HepG2 (cell line): Measurements from ENCODE around the gene ZNF687. TPM values are rescaled to one million over a fixed set of nuclear protein-coding genes. Genes with fewer than 3 reads are reported as not detected.

Source experiments
- AFF4 ChIP-seq: sonication (generic); formaldehyde crosslinking; IDR thresholded peaks from 2 replicates; pipeline ENCODE4 v1.4.0; 2020; ENCODE audit warnings: missing genetic modification reagents
- ARID2 ChIP-seq: sonication (generic); formaldehyde crosslinking; IDR thresholded peaks from 2 replicates; pipeline ENCODE4 v1.8.1; 2022; ENCODE audit warnings: mild to moderate bottlenecking, missing genetic modification reagents, borderline replicate concordance
- FOXO1 ChIP-seq: sonication (generic); formaldehyde crosslinking; IDR thresholded peaks from 2 replicates; pipeline ENCODE4 v1.4.0; 2020; ENCODE audit warnings: missing genetic modification reagents
- HHEX ChIP-seq: IDR thresholded peaks from 2 replicates; pipeline ENCODE4 v1.6.1; 2016; ENCODE audit warnings: control low read depth
- HMGXB4 ChIP-seq, 2 experiments: sonication (generic) in 1 of 2; formaldehyde crosslinking in 1 of 2; IDR thresholded peaks; 2 replicates each; pipeline versions ENCODE4 v1.4.0 to v1.6.1; 2018 to 2020; ENCODE audit warnings: missing genetic modification reagents in 2 of 2, borderline replicate concordance in 1 of 2, low read depth in 1 of 2, mild to moderate bottlenecking in 1 of 2, missing biosample characterization in 1 of 2
- KAT8 ChIP-seq: IDR thresholded peaks from 2 replicates; pipeline ENCODE4 v1.6.1; 2016; ENCODE audit warnings: missing genetic modification reagents, missing compliant biosample characterization
- MAFK ChIP-seq, 2 experiments: IDR thresholded peaks in 1 of 2; conservative IDR thresholded peaks in 1 of 2; 2 replicates each; pipeline ENCODE4 v1.6.1; 2011; ENCODE audit warnings: improper control_type of control experiment in 2 of 2, low read length in 2 of 2
- PCBP1 ChIP-seq: fragments of 200-400 bp; formaldehyde crosslinking; IDR thresholded peaks from 2 replicates; pipeline ENCODE4 v1.6.1; 2017; ENCODE audit warnings: mild to moderate bottlenecking, low read depth, low read length, borderline replicate concordance
- POLR2AphosphoS2 ChIP-seq: IDR thresholded peaks from 2 replicates; pipeline ENCODE4 v1.6.1; 2011; ENCODE audit warnings: low read depth, low read length, improper control_type of control experiment
- TAF1 ChIP-seq: sonication (generic); formaldehyde crosslinking; IDR thresholded peaks from 2 replicates; pipeline ENCODE4 v1.4.0; 2020; ENCODE audit warnings: missing genetic modification reagents
- ZFAT ChIP-seq: sonication (generic); formaldehyde crosslinking; conservative IDR thresholded peaks from 2 replicates; pipeline ENCODE4 v1.8.1; 2023; ENCODE audit warnings: missing genetic modification reagents, inconsistent platforms
- ZNF17 ChIP-seq: sonication (generic); formaldehyde crosslinking; IDR thresholded peaks from 2 replicates; pipeline ENCODE4 v1.5.0; 2020; ENCODE audit warnings: mild to moderate bottlenecking, missing genetic modification reagents
- ZNF207 ChIP-seq: fragments of 450-650 bp; IDR thresholded peaks from 2 replicates; pipeline ENCODE4 v1.6.1; 2016; ENCODE audit warnings: antibody characterized with exemption, borderline replicate concordance
- ZNF547 ChIP-seq: sonication (generic); formaldehyde crosslinking; IDR thresholded peaks from 2 replicates; pipeline ENCODE4 v1.5.1; 2020; ENCODE audit warnings: mild to moderate bottlenecking, missing genetic modification reagents
- ZNF674 ChIP-seq: sonication (generic); formaldehyde crosslinking; IDR thresholded peaks from 2 replicates; pipeline ENCODE4 v1.5.0; 2020; ENCODE audit warnings: low read depth, mild to moderate bottlenecking, missing genetic modification reagents
- ZNF792 ChIP-seq: IDR thresholded peaks from 2 replicates; pipeline ENCODE4 v1.6.1; 2016
- polyA plus RNA-seq, 8 experiments: library from polyadenylated mRNA; depleted of rRNA in 3 of 8; stranded (reverse) in 7 of 8; unstranded in 1 of 8; fragments of >200 nt; fragmentation: Illumina TruSeq in 4 of 8; extraction: Trizol in 4 of 8; gene quantifications; 2 replicates each; pipeline versions ENCODE4 v1.2.1 to v1.2.3, GENCODE V29; 2011 to 2016; ENCODE audit warnings: low read depth in 4 of 8, missing spikeins in 1 of 8, mixed read lengths in 1 of 8; ENCODE audit not compliant: insufficient read depth in 1 of 8
- total RNA-seq, 5 experiments: library from RNA; depleted of rRNA; stranded (reverse); fragments of >200 nt; fragmentation: Illumina TruSeq; extraction: Trizol; gene quantifications; 2 replicates each; pipeline ENCODE4 v1.2.3, GENCODE V29; 2016; ENCODE audit warnings: low read depth in 1 of 5
- TF ChIP-seq, protein P1 (sequence below): IDR thresholded peaks from 2 replicates; pipeline ENCODE4 v1.6.1; 2012; ENCODE audit warnings: low read depth, low read length, improper control_type of control experiment
- TF ChIP-seq, protein P2 (sequence below): sonication (generic); IDR thresholded peaks from 2 replicates; pipeline ENCODE4 v1.6.1; 2016; ENCODE audit warnings: low read depth, borderline replicate concordance
- TF ChIP-seq, protein P3 (sequence below): IDR thresholded peaks from 2 replicates; pipeline ENCODE4 v1.6.1; 2016; ENCODE audit warnings: mild to moderate bottlenecking

The ZNF687 gene
- total and polyA plus RNA-seq, 2 of the 13 experiments (the other 11 are each of a cell fraction or from before 2014, with no cell fraction given): 14.1 to 16.5 TPM

DNA sequence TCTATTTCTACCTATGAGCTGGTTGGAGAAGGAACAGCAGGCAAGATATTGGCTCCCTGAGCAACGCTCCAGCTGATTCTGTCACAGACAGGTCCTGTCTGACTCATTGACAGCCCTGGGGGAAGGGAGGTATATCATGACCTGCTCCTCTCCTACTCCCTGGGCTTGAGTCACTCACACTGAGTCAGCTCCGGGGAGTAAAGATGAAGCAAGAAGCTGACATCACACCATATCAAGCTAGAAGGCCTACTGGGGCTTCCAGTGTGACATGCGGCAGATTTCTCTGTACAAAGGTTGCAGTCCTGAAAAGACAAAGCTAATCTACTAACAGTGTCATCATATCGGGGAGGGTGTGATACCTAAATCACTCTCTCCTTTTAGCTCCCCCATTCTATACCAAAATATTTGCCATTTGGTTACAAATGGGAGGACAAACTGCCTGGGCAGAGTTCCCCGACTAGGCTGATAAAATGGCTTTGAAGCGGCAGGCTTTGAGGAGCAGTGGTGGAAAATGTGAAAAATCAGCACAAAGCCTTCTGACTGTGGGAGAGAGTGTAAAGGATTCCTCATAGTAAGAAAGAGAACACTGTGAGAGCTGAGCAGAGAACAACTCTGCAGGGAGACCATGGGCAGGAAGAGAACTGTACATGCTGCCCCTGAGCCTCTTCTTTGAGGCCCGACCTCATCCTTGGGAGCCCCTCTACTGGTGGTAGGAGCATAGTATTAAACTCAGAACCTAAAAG, 29.7 kb downstream of the ZNF687 start (continued):
- TF ChIP-seq AFF4 (CRISPR knock-in tag): no peak
- no peak for TF ChIP-seq ZFAT (CRISPR knock-in tag)
- TF ChIP-seq, protein P1, sequence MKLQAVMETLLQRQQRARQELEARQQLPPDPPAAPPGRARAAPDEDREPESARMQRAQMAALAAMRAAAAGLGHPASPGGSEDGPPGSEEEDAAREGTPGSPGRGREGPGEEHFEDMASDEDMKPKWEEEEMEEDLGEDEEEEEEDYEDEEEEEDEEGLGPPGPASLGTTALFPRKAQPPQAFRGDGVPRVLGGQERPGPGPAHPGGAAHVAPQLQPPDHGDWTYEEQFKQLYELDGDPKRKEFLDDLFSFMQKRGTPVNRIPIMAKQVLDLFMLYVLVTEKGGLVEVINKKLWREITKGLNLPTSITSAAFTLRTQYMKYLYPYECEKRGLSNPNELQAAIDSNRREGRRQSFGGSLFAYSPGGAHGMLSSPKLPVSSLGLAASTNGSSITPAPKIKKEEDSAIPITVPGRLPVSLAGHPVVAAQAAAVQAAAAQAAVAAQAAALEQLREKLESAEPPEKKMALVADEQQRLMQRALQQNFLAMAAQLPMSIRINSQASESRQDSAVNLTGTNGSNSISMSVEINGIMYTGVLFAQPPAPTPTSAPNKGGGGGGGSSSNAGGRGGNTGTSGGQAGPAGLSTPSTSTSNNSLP: no peak
- TF ChIP-seq ZNF547 (CRISPR knock-in tag): no peak
- TF ChIP-seq PCBP1: no peak
- peak; percentile 17 to 36; a peak in 2 of 4 replicates for TF ChIP-seq MAFK (conservative IDR thresholded peaks at IDR 0.05 in 1 of 2, IDR thresholded peaks at IDR 0.05 in 1 of 2; ENCODE audit: low read length in 2 of 2)
- TF ChIP-seq, protein P2, sequence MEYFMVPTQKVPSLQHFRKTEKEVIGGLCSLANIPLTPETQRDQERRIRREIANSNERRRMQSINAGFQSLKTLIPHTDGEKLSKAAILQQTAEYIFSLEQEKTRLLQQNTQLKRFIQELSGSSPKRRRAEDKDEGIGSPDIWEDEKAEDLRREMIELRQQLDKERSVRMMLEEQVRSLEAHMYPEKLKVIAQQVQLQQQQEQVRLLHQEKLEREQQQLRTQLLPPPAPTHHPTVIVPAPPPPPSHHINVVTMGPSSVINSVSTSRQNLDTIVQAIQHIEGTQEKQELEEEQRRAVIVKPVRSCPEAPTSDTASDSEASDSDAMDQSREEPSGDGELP: peak; percentile 78; the same call in 1 of the 2 replicates
- TF ChIP-seq POLR2AphosphoS2: no peak
- no peak for TF ChIP-seq TAF1 (CRISPR knock-in tag)
- TF ChIP-seq, protein P3, sequence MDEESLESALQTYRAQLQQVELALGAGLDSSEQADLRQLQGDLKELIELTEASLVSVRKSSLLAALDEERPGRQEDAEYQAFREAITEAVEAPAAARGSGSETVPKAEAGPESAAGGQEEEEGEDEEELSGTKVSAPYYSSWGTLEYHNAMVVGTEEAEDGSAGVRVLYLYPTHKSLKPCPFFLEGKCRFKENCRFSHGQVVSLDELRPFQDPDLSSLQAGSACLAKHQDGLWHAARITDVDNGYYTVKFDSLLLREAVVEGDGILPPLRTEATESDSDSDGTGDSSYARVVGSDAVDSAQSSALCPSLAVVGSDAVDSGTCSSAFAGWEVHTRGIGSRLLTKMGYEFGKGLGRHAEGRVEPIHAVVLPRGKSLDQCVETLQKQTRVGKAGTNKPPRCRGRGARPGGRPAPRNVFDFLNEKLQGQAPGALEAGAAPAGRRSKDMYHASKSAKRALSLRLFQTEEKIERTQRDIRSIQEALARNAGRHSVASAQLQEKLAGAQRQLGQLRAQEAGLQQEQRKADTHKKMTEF (CRISPR knock-in tag): no peak
- no peak for TF ChIP-seq ZNF674
- TF ChIP-seq ZNF792 (CRISPR knock-in tag): no peak
- no peak for TF ChIP-seq ZNF17 (CRISPR knock-in tag)
- no peak for TF ChIP-seq HHEX (CRISPR knock-in tag)
- TF ChIP-seq HMGXB4 (CRISPR knock-in tag; IDR thresholded peaks at IDR 0.05; ENCODE audit: borderline replicate concordance in 1 of 2, low read depth in 1 of 2): no peak
- TF ChIP-seq KAT8 (CRISPR knock-in tag): no peak
- TF ChIP-seq FOXO1 (CRISPR knock-in tag): no peak
- TF ChIP-seq ZNF207: no peak
- no peak for TF ChIP-seq ARID2 (CRISPR knock-in tag)
